Measurements from ENCODE around the gene SRGN.

GRCh38 chr10:69080226-69080625, 7.7 kb upstream of the SRGN start:
- TF ChIP-seq POLR2AphosphoS5 (IDR thresholded peaks at IDR 0.05; ENCODE audit: low read depth, low read length) (no peak), CTCF (IDR thresholded peaks at IDR 0.05) (no peak)
